H1 (cell line): ENCODE results near the gene PTPRR. TPM values are rescaled to one million over a fixed set of nuclear protein-coding genes. Genes with fewer than 3 reads are reported as not detected.

Experiments
- ATF2 ChIP-seq: IDR thresholded peaks from 2 replicates; pipeline ENCODE4 v1.6.1; 2012; ENCODE audit warnings: low read length, inconsistent platforms
- CEBPB ChIP-seq: IDR thresholded peaks from 2 replicates; pipeline ENCODE4 v1.6.1; 2012; ENCODE audit warnings: low read depth, low read length
- E2F6 ChIP-seq: IDR thresholded peaks from 2 replicates; pipeline ENCODE4 v1.6.1; 2012; ENCODE audit warnings: inconsistent platforms
- MAFK ChIP-seq: IDR thresholded peaks from 2 replicates; pipeline ENCODE4 v1.6.1; 2012; ENCODE audit warnings: low read depth, mild to moderate bottlenecking, improper control_type of control experiment, low read length
- RNF2 ChIP-seq: fragments of 200-900, 300-1000 bp; sonication (generic); IDR thresholded peaks from 2 replicates; pipeline ENCODE4 v1.7.1; 2016; ENCODE audit warnings: borderline replicate concordance, low read depth, mild to moderate bottlenecking, antibody characterized with exemption, low read length; ENCODE audit not compliant: poor library complexity, severe bottlenecking; ENCODE audit errors: missing control alignments
- TBP ChIP-seq: IDR thresholded peaks from 2 replicates; pipeline ENCODE4 v1.6.1; 2011; ENCODE audit warnings: low read depth, low read length, improper control_type of control experiment
- polyA plus RNA-seq, 7 experiments: library from polyadenylated mRNA; depleted of rRNA in 3 of 7; stranded (reverse) in 5 of 7; unstranded in 2 of 7; fragments of >200 nt in 5 of 7; fragments of 200-250 nt in 2 of 7; gene quantifications; 1 replicate in 5 of 7; 2 replicates in 1 of 7; 4 replicates in 1 of 7; pipeline versions ENCODE4 v1.2.1 to v1.2.3, GENCODE V29; 2011 to 2013; ENCODE audit warnings: missing spikeins in 2 of 7, mixed read lengths in 2 of 7
- total RNA-seq: library from RNA; stranded (reverse); fragmentation: NEBNext Ultra II Directional; extraction: Animal tissue kit (Norgen Biotek cat#: 25700); gene quantifications from 2 replicates; pipeline ENCODE4 v1.2.1, GENCODE V29; 2021

The PTPRR gene
- total and polyA plus RNA-seq, 2 of the 8 experiments (the other 6 are each of a cell fraction or from before 2014, with no cell fraction given): 0.07 to 0.35 TPM

GRCh38 chr12:70747445-70748260 is 172.9 kb downstream of the PTPRR start (continued):
- TF ChIP-seq MAFK: no peak
- TF ChIP-seq TBP: no peak
- no peak for TF ChIP-seq RNF2
- no peak for TF ChIP-seq ATF2
- TF ChIP-seq CEBPB: no peak
- no peak for TF ChIP-seq E2F6
